Measurements from ENCODE around the gene NPDC1. TPM values are rescaled to one million over a fixed set of nuclear protein-coding genes. Genes with fewer than 3 reads are reported as not detected.

NPDC1 gene
- total and polyA plus RNA-seq, 2 donors (not counting 1 experiment from before 2014, with no cell fraction given), result 9.0 to 15.7 TPM

- Histone ChIP-seq H3K4me1 (ENCODE audit: control insufficient read depth, extremely low read depth, insufficient read depth, low read length) (peaks cover 28% of the 10 kb centered on the region), H3K27ac (ENCODE audit: insufficient read depth, low read length) (no peak overlapping the region)
Measured at GRCh38 chr9:137084526-137084925, 38.5 kb upstream of the NPDC1 start.

DNA sequence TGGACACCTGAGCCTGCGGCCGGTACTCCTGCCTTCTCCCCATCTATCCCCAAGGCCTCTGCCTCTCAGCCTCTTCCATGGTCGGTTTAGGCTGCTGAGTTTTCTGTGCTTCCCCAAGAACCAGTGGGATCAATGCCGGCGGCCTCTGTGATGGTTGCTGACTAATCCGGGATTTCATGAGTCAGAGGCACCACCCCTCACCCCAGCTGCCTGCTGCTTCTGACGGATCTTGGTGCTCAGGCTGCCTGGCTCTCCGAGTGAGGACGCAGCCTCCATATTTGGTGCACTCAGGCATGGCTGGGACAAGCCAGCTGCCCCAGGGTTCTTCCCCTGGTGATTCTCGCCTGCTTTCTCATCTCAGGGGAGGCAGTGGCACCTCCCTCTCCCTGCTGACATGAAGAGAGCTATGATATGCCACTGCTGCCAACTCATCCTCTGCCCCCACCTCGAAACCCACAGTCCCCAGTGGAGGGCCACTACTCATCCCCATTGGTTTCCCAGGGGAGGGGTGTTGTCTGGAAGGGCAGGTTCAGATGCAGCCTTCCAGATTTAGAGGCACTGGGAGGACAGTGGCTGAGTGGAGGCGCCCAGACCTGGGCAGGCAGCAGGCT is 37.5 kb upstream of the NPDC1 start:
- Histone ChIP-seq H3K4me1 (ENCODE audit: control insufficient read depth, extremely low read depth, insufficient read depth, low read length) (peaks cover 29% of the 10 kb centered on the region), H3K27ac (ENCODE audit: insufficient read depth, low read length) (peak overlapping the region; percentile 81), H3K36me3 (ENCODE audit: control insufficient read depth, insufficient read depth, low read length) (peaks cover 37% of the 10 kb centered on the region), H3K9ac (ENCODE audit: insufficient read depth, low read length) (no peak overlapping the region), H3K79me2 (ENCODE audit: control insufficient read depth, insufficient read depth, low read length) (peaks cover 16% of the 10 kb centered on the region), H4K20me1 (ENCODE audit: control insufficient read depth, extremely low read depth, insufficient read depth, low read length) (no peaks in the 10 kb centered on the region), H2AFZ (ENCODE audit: low read length) (no peak overlapping the region), H3K27me3 (ENCODE audit: control insufficient read depth, insufficient read depth, low read length) (no peaks in the 10 kb centered on the region), H3K4me2 (ENCODE audit: extremely low read depth, insufficient read depth, low read length) (peak overlapping the region; percentile 38), H3K9me3 (ENCODE audit: control insufficient read depth, insufficient read depth, low read depth, low read length) (no peaks in the 10 kb centered on the region), H3K4me3 (replicated peaks in 1 of 4; ENCODE audit: control extremely low read depth in 1 of 4, insufficient read depth in 1 of 4, low read depth in 3 of 4, low read length in 4 of 4) (peak overlapping the region in 1 of 4 experiments; percentile 9)
- no peak for TF ChIP-seq EZH2 (IDR thresholded peaks at IDR 0.05; ENCODE audit: low read length, missing control alignments)
- TF ChIP-seq, protein P1, sequence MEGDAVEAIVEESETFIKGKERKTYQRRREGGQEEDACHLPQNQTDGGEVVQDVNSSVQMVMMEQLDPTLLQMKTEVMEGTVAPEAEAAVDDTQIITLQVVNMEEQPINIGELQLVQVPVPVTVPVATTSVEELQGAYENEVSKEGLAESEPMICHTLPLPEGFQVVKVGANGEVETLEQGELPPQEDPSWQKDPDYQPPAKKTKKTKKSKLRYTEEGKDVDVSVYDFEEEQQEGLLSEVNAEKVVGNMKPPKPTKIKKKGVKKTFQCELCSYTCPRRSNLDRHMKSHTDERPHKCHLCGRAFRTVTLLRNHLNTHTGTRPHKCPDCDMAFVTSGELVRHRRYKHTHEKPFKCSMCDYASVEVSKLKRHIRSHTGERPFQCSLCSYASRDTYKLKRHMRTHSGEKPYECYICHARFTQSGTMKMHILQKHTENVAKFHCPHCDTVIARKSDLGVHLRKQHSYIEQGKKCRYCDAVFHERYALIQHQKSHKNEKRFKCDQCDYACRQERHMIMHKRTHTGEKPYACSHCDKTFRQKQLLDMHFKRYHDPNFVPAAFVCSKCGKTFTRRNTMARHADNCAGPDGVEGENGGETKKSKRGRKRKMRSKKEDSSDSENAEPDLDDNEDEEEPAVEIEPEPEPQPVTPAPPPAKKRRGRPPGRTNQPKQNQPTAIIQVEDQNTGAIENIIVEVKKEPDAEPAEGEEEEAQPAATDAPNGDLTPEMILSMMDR (conservative IDR thresholded peaks at IDR 0.05 in 1 of 2, IDR thresholded peaks at IDR 0.05 in 1 of 2; ENCODE audit: low read depth in 1 of 2, low read length in 2 of 2), result no peak
- DNase-seq (ENCODE audit: low read depth in 2 of 2), result peak; percentile 95 to 97

More at GRCh38 chr9:137084526-137084925, 38.5 kb upstream of the NPDC1 start:
- Histone ChIP-seq H4K20me1 (ENCODE audit: control insufficient read depth, extremely low read depth, insufficient read depth, low read length) (no peaks in the 10 kb centered on the region), H3K9ac (ENCODE audit: insufficient read depth, low read length) (no peak overlapping the region), H3K4me3 (replicated peaks in 1 of 4; ENCODE audit: control extremely low read depth in 1 of 4, insufficient read depth in 1 of 4, low read depth in 3 of 4, low read length in 4 of 4) (no peak overlapping the region), H3K9me3 (ENCODE audit: control insufficient read depth, insufficient read depth, low read depth, low read length) (no peaks in the 10 kb centered on the region), H3K36me3 (ENCODE audit: control insufficient read depth, insufficient read depth, low read length) (peaks cover 28% of the 10 kb centered on the region), H3K79me2 (ENCODE audit: control insufficient read depth, insufficient read depth, low read length) (peaks cover 6% of the 10 kb centered on the region), H2AFZ (ENCODE audit: low read length) (no peak overlapping the region), H3K27me3 (ENCODE audit: control insufficient read depth, insufficient read depth, low read length) (no peaks in the 10 kb centered on the region), H3K4me2 (ENCODE audit: extremely low read depth, insufficient read depth, low read length) (no peak overlapping the region)
- DNase-seq (ENCODE audit: low read depth in 2 of 2), result no peak
- TF ChIP-seq, protein P1 (conservative IDR thresholded peaks at IDR 0.05 in 1 of 2, IDR thresholded peaks at IDR 0.05 in 1 of 2; ENCODE audit: low read depth in 1 of 2, low read length in 2 of 2), result no peak
- TF ChIP-seq EZH2 (IDR thresholded peaks at IDR 0.05; ENCODE audit: low read length, missing control alignments), result no peak

- Histone ChIP-seq H3K4me2 (ENCODE audit: extremely low read depth, insufficient read depth, low read length) (peak overlapping the region; percentile 38), H4K20me1 (ENCODE audit: control insufficient read depth, extremely low read depth, insufficient read depth, low read length) (no peaks in the 10 kb centered on the region), H3K4me3 (replicated peaks in 1 of 4; ENCODE audit: control extremely low read depth in 1 of 4, insufficient read depth in 1 of 4, low read depth in 3 of 4, low read length in 4 of 4) (peak overlapping the region in 1 of 4 experiments; percentile 9), H3K36me3 (ENCODE audit: control insufficient read depth, insufficient read depth, low read length) (peaks cover 40% of the 10 kb centered on the region), H3K27me3 (ENCODE audit: control insufficient read depth, insufficient read depth, low read length) (no peaks in the 10 kb centered on the region), H3K9me3 (ENCODE audit: control insufficient read depth, insufficient read depth, low read depth, low read length) (no peaks in the 10 kb centered on the region), H3K27ac (ENCODE audit: insufficient read depth, low read length) (peak overlapping the region; percentile 81), H3K9ac (ENCODE audit: insufficient read depth, low read length) (no peak overlapping the region), H3K4me1 (ENCODE audit: control insufficient read depth, extremely low read depth, insufficient read depth, low read length) (peaks cover 32% of the 10 kb centered on the region), H3K79me2 (ENCODE audit: control insufficient read depth, insufficient read depth, low read length) (peaks cover 22% of the 10 kb centered on the region), H2AFZ (ENCODE audit: low read length) (no peak overlapping the region)
- no peak for DNase-seq (ENCODE audit: low read depth in 2 of 2)
- TF ChIP-seq EZH2 (IDR thresholded peaks at IDR 0.05; ENCODE audit: low read length, missing control alignments), result no peak
- TF ChIP-seq, protein P1 (conservative IDR thresholded peaks at IDR 0.05 in 1 of 2, IDR thresholded peaks at IDR 0.05 in 1 of 2; ENCODE audit: low read depth in 1 of 2, low read length in 2 of 2), result no peak
Measured at GRCh38 chr9:137082925-137083290, 36.9 kb upstream of the NPDC1 start.
